K562 (cell line): ENCODE results near the gene RIC8B. TPM values are rescaled to one million over a fixed set of nuclear protein-coding genes. Genes with fewer than 3 reads are reported as not detected.

ENCODE experiments used
- CHD1 ChIP-seq: fragments of 200-600 bp; sonication (generic); IDR thresholded peaks from one replicate; pipeline ENCODE4 v1.6.1; 2012; ENCODE audit warnings: mild to moderate bottlenecking, moderate library complexity, low read length, inconsistent platforms
- DIDO1 ChIP-seq: fragments of 450-650 bp; IDR thresholded peaks from 2 replicates; pipeline ENCODE4 v1.6.1; 2016; ENCODE audit warnings: low read depth, missing biosample characterization, missing genetic modification characterization
- FOXK2 ChIP-seq, 2 experiments: fragments of 450-650 bp; IDR thresholded peaks in 1 of 2; conservative IDR thresholded peaks in 1 of 2; 2 replicates each; pipeline ENCODE4 v1.6.1; 2016; ENCODE audit warnings: low read depth in 2 of 2, mild to moderate bottlenecking in 1 of 2
- GATAD2A ChIP-seq: fragments of 450-650 bp; IDR thresholded peaks from 2 replicates; pipeline ENCODE4 v1.6.1; 2017
- GATAD2B ChIP-seq: fragments of 450-650 bp; IDR thresholded peaks from 2 replicates; pipeline ENCODE4 v1.6.1; 2017; ENCODE audit warnings: mild to moderate bottlenecking, borderline replicate concordance
- NCOA2 ChIP-seq, 2 experiments: fragments of 450-650 bp; IDR thresholded peaks; 2 replicates each; pipeline ENCODE4 v1.6.1; 2018; ENCODE audit warnings: mild to moderate bottlenecking in 2 of 2, moderate library complexity in 1 of 2; ENCODE audit not compliant: partially characterized antibody in 2 of 2
- POLR2A ChIP-seq: fragments of 450-650 bp; conservative IDR thresholded peaks from 2 replicates; pipeline ENCODE4 v1.6.1; 2016
- POLR3A ChIP-seq: IDR thresholded peaks from 2 replicates; pipeline ENCODE4 v1.6.1; 2011; ENCODE audit warnings: borderline replicate concordance, mild to moderate bottlenecking, moderate library complexity; ENCODE audit not compliant: insufficient read length, insufficient read depth; ENCODE audit errors: extremely low read depth
- RBM14 ChIP-seq: fragments of 200-400 bp; formaldehyde crosslinking; IDR thresholded peaks from 2 replicates; pipeline ENCODE4 v1.6.1; 2018; ENCODE audit warnings: low read depth, mild to moderate bottlenecking, low read length, moderate library complexity, borderline replicate concordance; ENCODE audit not compliant: insufficient read depth
- RBM15 ChIP-seq: fragments of 200-400 bp; formaldehyde crosslinking; IDR thresholded peaks from 2 replicates; pipeline ENCODE4 v1.6.1; 2018; ENCODE audit warnings: mild to moderate bottlenecking, low read length, moderate library complexity; ENCODE audit not compliant: insufficient read depth
- ZBTB2 ChIP-seq: fragments of 450-650 bp; IDR thresholded peaks from 2 replicates; pipeline ENCODE4 v1.6.1; 2016; ENCODE audit warnings: antibody characterized with exemption
- ZNF134 ChIP-seq: fragments of 250-450 bp; sonication (Bioruptor Pico); conservative IDR thresholded peaks from 2 replicates; pipeline ENCODE4 v1.4.0; 2020
- ZNF143 ChIP-seq: sonication (generic); formaldehyde crosslinking; IDR thresholded peaks from 2 replicates; pipeline ENCODE4 v1.9.0; 2022; ENCODE audit warnings: mild to moderate bottlenecking, missing genetic modification reagents
- ZNF274 ChIP-seq: IDR thresholded peaks from 2 replicates; pipeline ENCODE4 v1.6.1; 2011; ENCODE audit warnings: low read depth, mild to moderate bottlenecking, low read length, moderate library complexity, borderline replicate concordance
- polyA plus RNA-seq, 8 experiments: library from polyadenylated mRNA; depleted of rRNA in 4 of 8; stranded (reverse) in 5 of 8; unstranded in 3 of 8; fragments of >200 nt; fragmentation: Nextera tagmentation in 2 of 8; fragmentation: Illumina TruSeq in 1 of 8; extraction: Ambion mirVana in 2 of 8; extraction: Trizol in 1 of 8; gene quantifications; 2 replicates each; pipeline versions ENCODE4 v1.2.1 to v1.2.3, GENCODE V29; 2011 to 2014; ENCODE audit warnings: inconsistent platforms in 1 of 8, missing spikeins in 1 of 8
- total RNA-seq, 7 experiments: library from RNA; depleted of rRNA in 6 of 7; stranded (reverse); fragments of >200 nt in 6 of 7; fragmentation: Illumina TruSeq in 2 of 7; extraction: Trizol in 2 of 7; gene quantifications; 2 replicates each; pipeline versions ENCODE4 v1.2.1 to v1.2.3, GENCODE V29; 2011 to 2021; ENCODE audit warnings: low replicate concordance in 1 of 7
- TF ChIP-seq, protein P1 (sequence below): fragments of 250-450 bp; sonication (Bioruptor Pico); IDR thresholded peaks from 2 replicates; pipeline ENCODE4 v1.8.0; 2021; ENCODE audit warnings: moderate library complexity, mild to moderate bottlenecking, inconsistent platforms

The RIC8B gene
- total and polyA plus RNA-seq, 9 of the 15 experiments (the other 6 are each of a cell fraction or from before 2014, with no cell fraction given), result 0.92 to 8.1 (median 4.8) TPM

GRCh38 chr12:106774005-106774807 is at the start of gene RIC8B (continued):
- TF ChIP-seq FOXK2 (conservative IDR thresholded peaks at IDR 0.05 in 1 of 2, IDR thresholded peaks at IDR 0.05 in 1 of 2; ENCODE audit: low read depth in 2 of 2) (no peak), ZBTB2 (no peak), CHD1 (no peak), GATAD2A (no peak), POLR3A (no peak), ZNF274 (no peak), ZNF134 (0 out of 2 replicates have a peak, but pooled peaks have one; percentile 40), RBM14 (no peak), GATAD2B (no peak), DIDO1 (tag) (peak; percentile 43; the same call in 1 of the 2 replicates), NCOA2 (IDR thresholded peaks at IDR 0.05; ENCODE audit: partially characterized antibody in 2 of 2) (no peak), ZNF143 (peak; percentile 98), POLR2A (peak; percentile 90), RBM15 (no peak)
- TF ChIP-seq, protein P1, sequence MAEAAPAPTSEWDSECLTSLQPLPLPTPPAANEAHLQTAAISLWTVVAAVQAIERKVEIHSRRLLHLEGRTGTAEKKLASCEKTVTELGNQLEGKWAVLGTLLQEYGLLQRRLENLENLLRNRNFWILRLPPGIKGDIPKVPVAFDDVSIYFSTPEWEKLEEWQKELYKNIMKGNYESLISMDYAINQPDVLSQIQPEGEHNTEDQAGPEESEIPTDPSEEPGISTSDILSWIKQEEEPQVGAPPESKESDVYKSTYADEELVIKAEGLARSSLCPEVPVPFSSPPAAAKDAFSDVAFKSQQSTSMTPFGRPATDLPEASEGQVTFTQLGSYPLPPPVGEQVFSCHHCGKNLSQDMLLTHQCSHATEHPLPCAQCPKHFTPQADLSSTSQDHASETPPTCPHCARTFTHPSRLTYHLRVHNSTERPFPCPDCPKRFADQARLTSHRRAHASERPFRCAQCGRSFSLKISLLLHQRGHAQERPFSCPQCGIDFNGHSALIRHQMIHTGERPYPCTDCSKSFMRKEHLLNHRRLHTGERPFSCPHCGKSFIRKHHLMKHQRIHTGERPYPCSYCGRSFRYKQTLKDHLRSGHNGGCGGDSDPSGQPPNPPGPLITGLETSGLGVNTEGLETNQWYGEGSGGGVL (CRISPR knock-in tag), result no peak
